GM12873 (cell line): ENCODE data around the gene GYPC.

Experiments
- CTCF ChIP-seq: IDR thresholded peaks from 2 replicates; pipeline ENCODE4 v1.5.1; 2012; ENCODE audit warnings: low read depth, mild to moderate bottlenecking, moderate library complexity, low read length, control low read depth; ENCODE audit not compliant: insufficient read depth; ENCODE audit errors: missing control alignments

Gene GYPC

DNA sequence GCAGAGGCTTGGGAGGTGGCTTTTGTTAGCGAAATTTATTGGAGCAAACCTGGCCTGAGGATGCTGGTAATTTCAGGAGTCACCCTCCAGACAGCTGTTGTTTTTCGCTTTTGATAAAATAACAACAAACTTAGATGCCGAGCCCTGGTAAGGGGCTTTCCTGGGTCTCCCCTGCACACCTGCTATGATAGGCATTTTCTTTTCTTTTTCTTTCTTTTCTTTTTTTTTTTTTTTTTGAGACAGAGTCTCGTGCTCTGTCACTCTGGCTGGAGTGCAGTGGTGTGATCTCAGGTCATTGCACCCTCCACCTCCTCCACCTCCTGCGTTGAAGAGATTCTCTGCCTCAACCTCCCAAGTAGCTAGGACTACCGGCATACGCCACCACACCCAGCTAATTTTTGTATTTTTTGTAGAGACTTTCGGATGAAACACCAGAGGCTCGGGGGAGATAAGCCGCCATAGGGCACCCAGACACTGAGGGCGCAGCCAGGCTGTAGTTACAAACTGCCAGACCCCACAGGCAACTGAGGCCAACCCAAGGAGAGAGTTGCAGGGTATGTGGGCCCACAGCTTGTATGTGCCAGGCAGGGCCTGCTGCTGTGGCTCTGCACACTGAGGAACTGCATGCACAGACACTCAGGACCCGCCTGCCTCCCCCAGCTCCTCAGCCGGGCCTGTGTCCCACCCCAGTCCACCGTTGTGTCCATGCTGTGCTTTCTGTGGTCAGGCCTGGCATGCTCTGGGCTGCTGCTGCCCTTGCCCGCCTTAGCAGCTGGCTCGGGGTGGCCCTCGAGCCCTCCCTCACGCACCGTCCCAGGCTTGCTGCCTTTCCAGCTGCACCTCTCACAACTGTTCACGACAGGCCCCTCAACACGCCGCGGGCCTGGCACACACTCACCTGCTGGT, 3.9 kb downstream of the GYPC start:
- no peak for TF ChIP-seq CTCF

DNA sequence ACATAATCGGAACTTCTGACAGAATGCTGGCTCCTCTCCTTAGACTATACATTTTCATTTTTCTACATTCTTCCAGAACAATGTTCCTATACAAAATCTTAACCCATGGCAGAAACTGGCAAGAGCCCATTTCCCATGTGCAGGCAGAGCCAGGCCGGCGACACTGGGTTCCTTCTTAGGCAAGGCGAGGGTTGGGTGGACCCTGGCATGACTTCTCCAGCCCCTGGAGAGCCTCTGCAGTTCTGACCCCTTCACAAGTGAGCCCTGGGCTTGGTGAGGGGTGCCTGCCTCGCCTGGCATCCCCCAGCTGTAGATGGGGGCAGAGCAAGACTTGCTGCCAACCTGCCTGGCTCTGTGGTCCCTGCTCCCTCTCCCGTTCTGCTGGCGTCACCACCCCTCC, 5.0 kb downstream of the GYPC start:
- no peak for TF ChIP-seq CTCF

DNA sequence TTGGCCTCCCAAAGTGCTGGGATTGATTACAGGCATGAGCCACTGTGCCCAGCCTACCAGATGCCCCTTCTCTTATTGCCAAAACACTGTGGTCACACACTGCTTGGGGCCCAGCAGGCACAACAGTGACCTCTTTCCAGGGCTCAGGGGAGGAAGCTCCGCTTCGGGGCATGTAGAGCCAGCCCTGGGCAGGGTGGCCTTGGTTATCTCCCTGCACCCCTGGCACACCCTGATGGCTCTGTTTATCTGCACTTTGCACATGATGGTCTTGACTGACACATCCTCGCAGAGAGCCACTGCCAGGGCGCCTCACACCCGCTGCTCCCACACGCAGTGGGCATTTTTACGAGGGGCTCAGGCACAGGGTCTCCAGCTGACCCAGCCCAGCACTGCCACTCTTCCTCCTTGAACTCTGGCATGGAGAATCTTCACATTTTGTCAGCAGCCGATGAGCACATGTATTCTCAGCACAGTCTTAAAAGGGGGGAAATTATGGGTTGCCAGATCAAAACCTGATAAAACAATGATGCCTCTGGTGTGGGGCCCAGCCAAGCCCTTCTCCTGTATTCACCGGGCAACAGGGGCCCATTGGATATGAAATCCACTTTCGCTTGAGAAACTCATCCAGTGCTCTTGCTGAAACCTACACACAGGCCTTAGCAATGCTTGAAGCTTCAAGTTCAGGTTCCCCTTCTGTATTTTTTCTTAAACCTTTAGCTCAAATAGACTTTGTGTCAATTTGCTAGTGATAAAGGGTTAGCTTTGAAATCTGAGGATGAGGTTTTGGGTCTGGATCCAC, 5.9 kb downstream of the GYPC start:
- TF ChIP-seq CTCF: no peak

DNA sequence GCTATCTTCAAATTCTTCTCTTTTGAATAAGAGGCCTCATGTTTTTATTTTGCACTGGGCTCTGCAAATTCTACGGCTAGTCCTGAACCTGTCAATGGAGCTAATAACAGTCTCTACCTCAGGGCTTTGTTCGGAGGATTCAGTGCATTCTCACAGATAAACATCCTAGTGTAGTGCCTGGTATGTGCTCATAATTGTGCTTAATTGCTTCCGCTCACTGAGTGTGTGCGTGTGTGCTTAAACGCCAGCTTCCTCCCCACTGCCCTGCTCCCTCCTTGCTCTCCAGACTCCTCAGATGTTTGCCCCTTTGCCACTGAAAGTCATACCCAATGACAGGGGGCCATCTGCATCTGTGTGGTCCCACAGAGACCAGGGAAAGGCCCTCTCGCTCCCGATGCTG, 6.7 kb downstream of the GYPC start:
- no peak for TF ChIP-seq CTCF

GRCh38 chr2:126663184-126663963, 7.4 kb downstream of the GYPC start:
- TF ChIP-seq CTCF: no peak

GRCh38 chr2:126664234-126664633, 8.3 kb downstream of the GYPC start:
- TF ChIP-seq CTCF: no peak
